ENCODE data around the gene EIF4EBP2.

EIF4EBP2 gene

DNA sequence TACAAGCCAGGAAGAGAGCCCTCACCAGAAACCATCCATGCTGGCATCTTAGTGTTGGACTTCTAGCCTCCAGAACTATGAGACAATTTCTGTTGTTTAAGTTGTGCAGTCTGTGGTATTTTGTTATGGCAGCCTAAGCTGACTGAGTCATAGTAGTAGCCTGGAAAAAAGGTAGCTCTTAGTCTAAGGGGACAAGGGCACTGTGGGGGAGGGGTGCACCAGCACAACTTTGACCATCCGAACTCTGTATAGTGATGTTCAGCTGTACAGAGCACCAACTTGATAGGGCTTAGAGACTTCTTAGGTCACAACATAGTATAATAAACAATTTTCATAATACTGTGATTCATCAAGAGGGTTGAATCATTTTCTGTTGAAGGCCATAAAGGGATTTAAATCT lies 14.3 kb downstream of the EIF4EBP2 start:
- no peak overlapping the region for H3K4me3 ChIP-seq (ENCODE audit: low read depth, low read length)
- no peak overlapping the region for H3K9ac ChIP-seq (ENCODE audit: low read depth, low read length)
- H3K4me1 ChIP-seq (ENCODE audit: control insufficient read depth, insufficient read depth, low read length) = no peaks in the 10 kb centered on the region
- no peaks in the 10 kb centered on the region for H3K9me3 ChIP-seq (ENCODE audit: control insufficient read depth, insufficient read depth, low read length)
- H3K36me3 ChIP-seq (ENCODE audit: control insufficient read depth, insufficient read depth, low read length) = peaks cover 8% of the 10 kb centered on the region
- H3K27me3 ChIP-seq (ENCODE audit: control insufficient read depth, insufficient read depth, low read length) = no peaks in the 10 kb centered on the region

DNA sequence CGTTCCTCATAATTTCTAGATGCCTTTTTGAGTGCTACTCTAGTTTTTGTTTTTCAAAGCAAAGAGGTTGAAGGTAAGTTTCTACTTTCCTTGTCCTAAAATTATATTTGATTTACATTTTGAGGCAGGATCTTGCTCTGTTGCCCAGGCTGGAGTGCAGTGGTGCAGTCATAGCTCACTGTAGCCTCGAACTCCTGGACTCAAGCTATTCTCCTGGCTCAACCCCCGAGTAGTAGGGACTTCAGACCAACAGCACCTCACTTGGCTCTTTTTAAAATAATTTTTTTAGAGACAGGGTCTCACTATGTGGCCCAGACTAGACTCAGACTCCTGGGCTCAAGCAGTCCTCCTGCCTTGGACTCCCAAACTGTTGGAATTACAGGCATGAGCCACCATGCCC lies 14.8 kb downstream of the EIF4EBP2 start:
- no peak overlapping the region for H3K9ac ChIP-seq (ENCODE audit: low read depth, low read length)
- peaks cover under 1% of the 10 kb centered on the region for H3K4me1 ChIP-seq (ENCODE audit: control insufficient read depth, insufficient read depth, low read length)
- H3K4me3 ChIP-seq (ENCODE audit: low read depth, low read length) = no peak overlapping the region
- H3K36me3 ChIP-seq (ENCODE audit: control insufficient read depth, insufficient read depth, low read length) = peaks cover 8% of the 10 kb centered on the region
- H3K27me3 ChIP-seq (ENCODE audit: control insufficient read depth, insufficient read depth, low read length) = no peaks in the 10 kb centered on the region
- no peaks in the 10 kb centered on the region for H3K9me3 ChIP-seq (ENCODE audit: control insufficient read depth, insufficient read depth, low read length)

DNA sequence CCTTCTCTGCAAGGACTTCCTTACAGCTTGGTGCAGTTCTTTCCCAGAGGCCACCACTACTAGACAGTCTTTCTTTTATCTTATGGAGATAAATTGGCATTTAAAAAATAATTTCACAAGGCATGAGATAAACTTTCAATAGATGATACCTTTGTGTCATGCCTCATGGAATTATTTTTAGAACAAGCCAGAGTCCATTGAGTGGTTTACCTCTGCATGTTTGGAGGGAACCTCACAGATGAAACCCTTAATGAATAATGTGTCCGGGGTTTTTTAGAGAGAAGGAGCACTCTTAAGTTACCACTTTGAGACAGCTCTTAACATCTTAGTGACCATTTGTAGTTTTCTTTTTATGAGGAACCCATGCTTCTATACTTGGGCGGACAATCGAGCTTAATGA lies 20.4 kb downstream of the EIF4EBP2 start:
- H3K4me1 ChIP-seq (ENCODE audit: control insufficient read depth, insufficient read depth, low read length) = peaks cover 3% of the 10 kb centered on the region
- no peaks in the 10 kb centered on the region for H3K9me3 ChIP-seq (ENCODE audit: control insufficient read depth, insufficient read depth, low read length)
- no peaks in the 10 kb centered on the region for H3K27me3 ChIP-seq (ENCODE audit: control insufficient read depth, insufficient read depth, low read length)
- no peak overlapping the region for H3K9ac ChIP-seq (ENCODE audit: low read depth, low read length)
- no peak overlapping the region for H3K4me3 ChIP-seq (ENCODE audit: low read depth, low read length)
- peaks cover 15% of the 10 kb centered on the region for H3K36me3 ChIP-seq (ENCODE audit: control insufficient read depth, insufficient read depth, low read length)

DNA sequence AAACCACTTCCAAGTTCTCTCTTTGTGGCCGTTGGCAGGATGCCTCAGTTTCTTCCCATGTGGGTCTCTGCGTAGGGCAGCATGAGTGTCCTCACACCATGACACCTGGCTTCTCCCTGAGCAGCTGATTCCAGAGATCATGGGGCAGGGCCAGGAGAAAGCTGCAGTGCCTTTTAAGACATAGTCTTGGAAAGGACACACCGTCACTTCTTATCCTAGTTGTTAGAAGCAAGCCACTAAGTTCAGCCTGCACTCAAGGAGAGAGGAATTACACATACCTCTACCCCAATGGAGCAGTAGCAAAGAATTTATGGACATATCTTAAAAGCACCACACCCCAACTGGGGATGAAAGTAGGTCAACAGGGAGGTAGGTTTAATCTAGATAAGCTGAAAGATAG lies 21.2 kb downstream of the EIF4EBP2 start:
- Histone ChIP-seq H3K9me3 (ENCODE audit: control insufficient read depth, insufficient read depth, low read length) (no peaks in the 10 kb centered on the region), H3K27me3 (ENCODE audit: control insufficient read depth, insufficient read depth, low read length) (no peaks in the 10 kb centered on the region), H3K9ac (ENCODE audit: low read depth, low read length) (no peak overlapping the region), H3K36me3 (ENCODE audit: control insufficient read depth, insufficient read depth, low read length) (peaks cover 15% of the 10 kb centered on the region), H3K4me1 (ENCODE audit: control insufficient read depth, insufficient read depth, low read length) (peaks cover 3% of the 10 kb centered on the region), H3K4me3 (ENCODE audit: low read depth, low read length) (no peak overlapping the region)

DNA sequence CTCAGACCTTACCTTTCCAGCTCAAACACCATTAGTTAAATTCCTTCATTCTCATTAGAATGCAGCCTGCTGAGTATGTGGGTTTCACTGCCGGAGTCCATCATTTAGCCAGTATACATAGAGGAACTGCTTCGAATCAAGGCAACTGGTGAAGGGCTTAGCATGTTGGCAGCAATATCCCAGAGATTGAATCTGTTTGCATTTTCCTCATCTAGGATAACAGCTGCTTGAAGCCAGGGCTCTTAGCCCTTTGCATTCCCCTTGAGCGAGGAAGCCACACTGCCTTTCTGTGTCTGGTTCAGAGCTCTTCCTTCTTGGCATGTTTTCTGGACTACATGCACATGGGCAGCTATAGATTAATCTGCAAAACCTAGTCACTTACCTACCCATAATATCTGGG lies 22.9 kb downstream of the EIF4EBP2 start:
- peaks cover 15% of the 10 kb centered on the region for H3K36me3 ChIP-seq (ENCODE audit: control insufficient read depth, insufficient read depth, low read length)
- H3K9me3 ChIP-seq (ENCODE audit: control insufficient read depth, insufficient read depth, low read length) = no peaks in the 10 kb centered on the region
- no peaks in the 10 kb centered on the region for H3K27me3 ChIP-seq (ENCODE audit: control insufficient read depth, insufficient read depth, low read length)
- no peak overlapping the region for H3K9ac ChIP-seq (ENCODE audit: low read depth, low read length)
- H3K4me3 ChIP-seq (ENCODE audit: low read depth, low read length) = no peak overlapping the region
- peaks cover 5% of the 10 kb centered on the region for H3K4me1 ChIP-seq (ENCODE audit: control insufficient read depth, insufficient read depth, low read length)

DNA sequence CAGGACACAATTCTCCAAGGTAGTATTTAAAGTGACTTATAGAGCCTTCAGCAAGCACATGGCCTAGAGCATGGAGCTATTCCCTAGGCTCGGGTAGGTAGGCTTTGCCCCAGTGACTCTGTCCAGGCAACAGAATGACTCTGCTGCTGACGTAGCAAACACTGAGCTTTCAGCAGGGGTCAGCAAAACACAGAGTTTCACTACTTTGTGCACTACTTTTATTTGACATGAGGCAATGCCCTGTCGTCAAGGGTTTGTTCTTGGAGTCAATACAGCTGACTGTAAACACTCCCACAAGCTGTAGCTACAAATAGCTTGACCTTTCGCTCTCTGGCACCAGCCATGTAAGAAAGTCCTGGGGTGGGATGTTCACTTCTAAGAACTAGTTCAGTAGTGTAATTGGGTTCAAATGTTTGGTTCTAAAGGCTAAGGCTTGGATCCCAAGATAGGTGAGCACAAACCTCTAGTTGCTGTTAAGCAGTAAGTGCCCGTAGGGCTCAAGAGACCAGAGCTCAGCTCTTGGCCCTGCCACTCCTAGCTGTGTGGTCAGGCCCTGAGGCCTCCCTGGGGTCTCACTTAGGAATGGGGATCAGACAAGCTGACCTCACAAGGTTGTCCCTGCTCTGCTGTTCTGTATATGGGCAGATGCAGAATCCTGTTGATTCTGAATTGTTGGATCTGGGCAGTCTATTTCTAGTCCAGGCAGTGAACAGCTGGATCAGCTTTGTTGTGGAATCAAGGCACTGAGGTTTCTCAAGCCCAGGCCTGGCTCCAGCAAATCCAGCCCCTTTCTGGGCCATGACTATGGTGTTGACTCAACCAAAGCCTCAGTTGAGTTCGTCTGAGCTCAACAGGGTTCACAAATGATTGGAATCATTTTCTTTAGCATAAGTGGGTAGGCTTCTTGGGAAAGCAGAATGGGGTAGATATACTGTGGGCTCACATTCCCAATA lies 26.8 kb downstream of the EIF4EBP2 start:
- Histone ChIP-seq H3K9me3 (ENCODE audit: control insufficient read depth, insufficient read depth, low read length) (no peaks in the 10 kb centered on the region), H3K9ac (ENCODE audit: low read depth, low read length) (no peak overlapping the region), H3K27me3 (ENCODE audit: control insufficient read depth, insufficient read depth, low read length) (no peaks in the 10 kb centered on the region), H3K36me3 (ENCODE audit: control insufficient read depth, insufficient read depth, low read length) (peaks cover 5% of the 10 kb centered on the region), H3K4me1 (ENCODE audit: control insufficient read depth, insufficient read depth, low read length) (peaks cover 2% of the 10 kb centered on the region), H3K4me3 (ENCODE audit: low read depth, low read length) (no peak overlapping the region)

DNA sequence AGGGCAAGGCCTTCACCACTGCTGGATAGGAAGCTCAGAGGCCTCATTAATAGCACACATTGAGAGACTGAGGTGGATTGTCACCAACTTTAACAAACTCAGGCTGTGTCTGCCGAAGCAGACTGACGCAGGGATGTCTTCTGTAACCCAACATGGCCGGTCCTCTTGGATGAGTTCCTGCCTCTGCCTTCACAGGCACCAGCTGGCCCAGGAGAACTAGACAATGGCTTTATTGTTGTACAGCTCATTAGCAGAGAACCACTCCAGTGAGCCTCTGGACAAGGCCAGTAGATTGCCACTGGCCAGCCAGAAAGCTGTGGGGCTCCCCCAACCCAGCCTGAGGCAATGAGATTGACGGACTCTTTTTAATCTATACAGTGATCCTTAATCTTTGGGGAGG lies 28.2 kb downstream of the EIF4EBP2 start:
- no peaks in the 10 kb centered on the region for H3K9me3 ChIP-seq (ENCODE audit: control insufficient read depth, insufficient read depth, low read length)
- peaks cover 2% of the 10 kb centered on the region for H3K4me1 ChIP-seq (ENCODE audit: control insufficient read depth, insufficient read depth, low read length)
- H3K36me3 ChIP-seq (ENCODE audit: control insufficient read depth, insufficient read depth, low read length) = peaks cover 5% of the 10 kb centered on the region
- H3K27me3 ChIP-seq (ENCODE audit: control insufficient read depth, insufficient read depth, low read length) = no peaks in the 10 kb centered on the region
- no peak overlapping the region for H3K4me3 ChIP-seq (ENCODE audit: low read depth, low read length)
- H3K9ac ChIP-seq (ENCODE audit: low read depth, low read length) = no peak overlapping the region

DNA sequence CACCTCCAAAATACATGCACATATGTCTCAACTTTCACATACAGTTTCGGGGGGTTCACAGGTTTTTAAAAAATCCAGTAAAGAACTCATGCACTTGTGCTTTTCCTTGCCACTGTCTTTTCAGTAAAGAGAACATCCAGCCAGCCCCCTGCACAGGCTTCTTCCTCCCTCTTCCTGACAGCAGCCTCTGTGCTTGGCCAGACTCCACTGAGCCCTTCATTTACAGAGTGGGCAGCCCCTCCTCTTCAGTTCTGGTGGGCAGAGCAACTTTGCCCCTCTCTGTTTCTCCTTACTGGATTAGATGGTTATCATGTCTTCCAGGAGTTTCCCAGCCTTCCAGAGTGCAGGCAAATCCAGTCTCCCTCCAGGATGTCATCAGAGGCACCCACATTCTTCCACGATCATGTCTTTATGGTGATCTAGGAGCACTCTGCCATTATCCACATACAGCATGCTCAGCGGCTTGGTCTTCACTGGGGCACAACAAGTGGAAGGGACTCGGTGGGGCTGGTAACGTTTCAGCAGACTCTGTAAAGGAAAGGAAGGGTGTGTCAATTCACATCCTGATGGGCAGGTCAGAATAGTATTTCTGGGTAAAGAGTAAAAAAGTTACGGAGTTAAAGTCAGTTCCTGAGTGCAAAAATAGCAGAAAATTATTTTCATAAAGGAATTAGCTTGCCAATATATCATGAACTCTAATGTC lies 28.8 kb downstream of the EIF4EBP2 start:
- no peak overlapping the region for H3K4me3 ChIP-seq (ENCODE audit: low read depth, low read length)

DNA sequence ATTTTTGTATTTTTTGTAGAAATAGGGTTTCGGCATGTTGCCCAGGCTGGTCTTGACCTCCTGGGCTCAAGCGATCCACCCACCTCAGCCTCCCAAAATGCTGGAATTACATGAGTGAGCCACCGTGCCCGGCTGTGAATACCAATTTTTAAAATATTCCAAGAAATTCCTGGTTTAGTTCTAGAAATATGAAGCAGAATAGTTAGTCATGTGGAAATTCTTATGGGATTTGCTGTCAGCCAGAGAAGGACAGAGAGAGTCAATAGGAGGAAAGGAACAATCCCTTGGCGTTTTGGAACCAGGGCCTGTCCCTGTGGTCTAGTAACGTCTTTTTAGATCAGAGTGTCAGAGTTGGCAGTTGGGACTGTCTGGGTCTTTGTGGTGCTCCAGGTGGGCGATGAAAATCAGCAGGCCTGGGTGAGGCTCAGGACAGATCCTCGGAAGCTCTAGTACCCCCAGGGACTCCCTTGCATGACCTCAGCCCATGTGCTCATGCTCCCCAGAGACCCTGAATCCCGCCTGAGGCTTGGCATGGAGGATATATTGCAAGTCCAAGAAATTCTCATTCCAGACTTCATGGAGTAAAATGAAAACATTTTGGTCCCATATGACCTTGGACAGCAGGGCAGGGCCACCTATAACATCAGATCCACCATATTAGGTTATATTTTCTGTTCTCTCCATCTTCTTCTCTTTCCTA lies 29.8 kb downstream of the EIF4EBP2 start:
- Histone ChIP-seq H3K4me3 (ENCODE audit: low read depth, low read length) (no peak overlapping the region), H3K9me3 (ENCODE audit: control insufficient read depth, insufficient read depth, low read length) (no peaks in the 10 kb centered on the region), H3K36me3 (ENCODE audit: control insufficient read depth, insufficient read depth, low read length) (peaks cover 5% of the 10 kb centered on the region), H3K9ac (ENCODE audit: low read depth, low read length) (no peak overlapping the region), H3K27me3 (ENCODE audit: control insufficient read depth, insufficient read depth, low read length) (peaks cover 3% of the 10 kb centered on the region), H3K4me1 (ENCODE audit: control insufficient read depth, insufficient read depth, low read length) (peaks cover 2% of the 10 kb centered on the region)

More for the DNA sequence above, 28.8 kb downstream of the EIF4EBP2 start:
- no peaks in the 10 kb centered on the region for H3K9me3 ChIP-seq (ENCODE audit: control insufficient read depth, insufficient read depth, low read length)
- peaks cover 5% of the 10 kb centered on the region for H3K36me3 ChIP-seq (ENCODE audit: control insufficient read depth, insufficient read depth, low read length)
- no peak overlapping the region for H3K9ac ChIP-seq (ENCODE audit: low read depth, low read length)
- no peaks in the 10 kb centered on the region for H3K27me3 ChIP-seq (ENCODE audit: control insufficient read depth, insufficient read depth, low read length)
- H3K4me1 ChIP-seq (ENCODE audit: control insufficient read depth, insufficient read depth, low read length) = peaks cover 2% of the 10 kb centered on the region

DNA sequence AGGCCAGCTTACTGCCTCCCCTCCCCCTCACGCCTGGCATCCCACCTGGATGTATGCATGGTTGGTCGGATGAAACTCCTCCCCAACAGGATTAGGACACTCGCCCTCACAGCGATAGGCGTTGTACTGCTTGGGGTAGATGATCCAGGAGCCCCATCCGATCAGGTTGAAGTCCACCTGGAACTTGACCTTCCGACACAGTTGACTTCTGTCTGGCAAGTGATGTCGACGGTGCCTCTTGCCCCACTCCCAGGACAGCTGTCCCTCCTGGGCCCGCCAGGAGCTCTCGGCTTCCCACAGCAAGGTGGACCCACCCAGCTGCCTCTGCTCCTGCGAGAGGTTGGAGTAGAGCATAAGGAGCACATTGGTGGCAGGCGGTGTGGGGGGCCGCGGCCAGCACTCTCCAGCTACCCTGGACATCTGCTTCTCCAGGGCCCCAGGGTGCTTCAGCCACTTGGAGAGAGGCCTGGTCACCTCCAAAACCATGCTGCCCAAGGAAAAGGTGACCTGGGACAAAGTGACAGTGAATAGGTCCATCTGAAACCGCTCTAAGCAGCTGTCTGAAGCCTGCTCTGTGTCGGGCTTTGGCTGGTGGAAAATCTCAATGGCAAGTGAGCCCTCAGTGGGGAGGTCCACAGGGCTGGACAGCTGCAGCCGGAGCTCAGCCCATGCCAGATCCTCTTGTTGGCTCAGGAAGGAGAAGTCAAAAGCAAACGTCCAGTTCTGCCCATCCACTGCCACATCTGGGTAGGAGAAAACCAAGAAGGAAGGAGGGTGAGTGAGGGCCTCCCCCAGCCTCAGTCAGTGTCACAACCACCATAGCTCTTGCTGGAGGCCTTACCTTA lies 31.5 kb downstream of the EIF4EBP2 start:
- Histone ChIP-seq H3K36me3 (ENCODE audit: control insufficient read depth, insufficient read depth, low read length) (peaks cover 5% of the 10 kb centered on the region), H3K4me1 (ENCODE audit: control insufficient read depth, insufficient read depth, low read length) (peaks cover 2% of the 10 kb centered on the region), H3K9ac (ENCODE audit: low read depth, low read length) (no peak overlapping the region), H3K27me3 (ENCODE audit: control insufficient read depth, insufficient read depth, low read length) (peaks cover 18% of the 10 kb centered on the region), H3K4me3 (ENCODE audit: low read depth, low read length) (no peak overlapping the region), H3K9me3 (ENCODE audit: control insufficient read depth, insufficient read depth, low read length) (no peaks in the 10 kb centered on the region)

DNA sequence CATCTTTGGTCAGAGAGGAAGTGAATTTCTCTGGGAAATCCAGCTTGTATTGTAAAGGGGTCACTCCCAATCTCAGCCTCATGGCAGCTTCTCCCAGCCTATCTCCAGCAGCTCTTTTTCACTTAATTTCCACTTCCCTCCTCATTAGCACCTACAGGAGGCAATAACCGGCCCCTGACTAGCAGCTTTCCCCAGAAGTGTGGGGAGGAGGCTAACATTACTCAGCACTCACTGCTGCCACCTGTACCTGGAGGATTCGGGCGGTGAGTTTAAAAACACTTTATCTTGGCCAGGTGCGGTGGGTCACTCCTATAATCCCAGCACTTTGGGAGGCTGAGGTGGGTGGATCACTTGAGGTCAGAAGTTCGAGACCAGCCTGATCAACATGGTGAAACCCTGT lies 33.8 kb downstream of the EIF4EBP2 start:
- Histone ChIP-seq H3K4me3 (ENCODE audit: low read depth, low read length) (no peak overlapping the region), H3K4me1 (ENCODE audit: control insufficient read depth, insufficient read depth, low read length) (peaks cover 7% of the 10 kb centered on the region), H3K9ac (ENCODE audit: low read depth, low read length) (no peak overlapping the region), H3K36me3 (ENCODE audit: control insufficient read depth, insufficient read depth, low read length) (peaks cover 2% of the 10 kb centered on the region), H3K9me3 (ENCODE audit: control insufficient read depth, insufficient read depth, low read length) (no peaks in the 10 kb centered on the region), H3K27me3 (ENCODE audit: control insufficient read depth, insufficient read depth, low read length) (peaks cover 27% of the 10 kb centered on the region)

Measured in iPS-15b (cell line).